ENCODE results near the gene FXYD3.

FXYD3 gene

GRCh38 chr19:35093941-35094647 lies 21.5 kb upstream of the FXYD3 start:
- H3K27ac ChIP-seq, result no peak overlapping the region
- TF ChIP-seq CTCF (IDR thresholded peaks at IDR 0.05) (no peak), ZFX (IDR thresholded peaks at IDR 0.05; ENCODE audit: borderline replicate concordance) (no peak)

GRCh38 chr19:35094656-35095055 lies 21.0 kb upstream of the FXYD3 start:
- H3K27ac ChIP-seq, result no peak overlapping the region
- TF ChIP-seq ZFX (IDR thresholded peaks at IDR 0.05; ENCODE audit: borderline replicate concordance) (no peak), CTCF (IDR thresholded peaks at IDR 0.05) (no peak)

- no peak overlapping the region for H3K27ac ChIP-seq
- TF ChIP-seq ZFX (IDR thresholded peaks at IDR 0.05; ENCODE audit: borderline replicate concordance), result no peak
- TF ChIP-seq CTCF (IDR thresholded peaks at IDR 0.05), result no peak
Observed at GRCh38 chr19:35095667-35096368, 19.8 kb upstream of the FXYD3 start.

GRCh38 chr19:35098413-35099049 lies 17.1 kb upstream of the FXYD3 start:
- TF ChIP-seq ZFX (IDR thresholded peaks at IDR 0.05; ENCODE audit: borderline replicate concordance) (no peak), CTCF (IDR thresholded peaks at IDR 0.05) (no peak)
- H3K27ac ChIP-seq, result no peak overlapping the region

- TF ChIP-seq CTCF (IDR thresholded peaks at IDR 0.05) (no peak), ZFX (IDR thresholded peaks at IDR 0.05; ENCODE audit: borderline replicate concordance) (no peak)
Observed at GRCh38 chr19:35099155-35099896, 16.3 kb upstream of the FXYD3 start.

GRCh38 chr19:35099897-35100275 lies 15.7 kb upstream of the FXYD3 start:
- H3K27ac ChIP-seq, result no peak overlapping the region
- no peak for TF ChIP-seq CTCF (IDR thresholded peaks at IDR 0.05)
- no peak for TF ChIP-seq ZFX (IDR thresholded peaks at IDR 0.05; ENCODE audit: borderline replicate concordance)

More at GRCh38 chr19:35099155-35099896, 16.3 kb upstream of the FXYD3 start:
- no peak overlapping the region for H3K27ac ChIP-seq
